GM19099 (cell line): ENCODE data around the gene PTCRA.

Source experiments
- POLR2A ChIP-seq: IDR thresholded peaks from 3 replicates; pipeline ENCODE4 v1.6.1; 2011; ENCODE audit warnings: low read depth; ENCODE audit not compliant: insufficient read length; ENCODE audit errors: extremely low read depth

The PTCRA gene

GRCh38 chr6:42915732-42916131 lies at the start of gene PTCRA:
Gene PTCRA (plus strand): TSS chr6:42916053. CDS start chr6:42916070, 17 bp downstream.
- TF ChIP-seq POLR2A = no peak

GRCh38 chr6:42870145-42870936 lies 45.5 kb upstream of the PTCRA start:
- TF ChIP-seq POLR2A = no peak

- TF ChIP-seq POLR2A = no peak
Measured at GRCh38 chr6:42871711-42872110, 44.1 kb upstream of the PTCRA start.

- no peak for TF ChIP-seq POLR2A
Measured at GRCh38 chr6:42873313-42873712, 42.5 kb upstream of the PTCRA start.

- no peak for TF ChIP-seq POLR2A
Measured at GRCh38 chr6:42877695-42878094, 38.2 kb upstream of the PTCRA start.

- TF ChIP-seq POLR2A = peak; percentile 86
Measured at GRCh38 chr6:42879372-42880239, 36.2 kb upstream of the PTCRA start, which contains the start of gene RPL7L1. Gene RPL7L1 (plus strand): TSS chr6:42879616. CDS start chr6:42879911, 295 bp downstream.

- TF ChIP-seq POLR2A = no peak
Measured at GRCh38 chr6:42885702-42886101, 30.2 kb upstream of the PTCRA start.

GRCh38 chr6:42889815-42890214 lies 26.0 kb upstream of the PTCRA start:
- TF ChIP-seq POLR2A = no peak

- peak; percentile 97 for TF ChIP-seq POLR2A
Measured at GRCh38 chr6:42890311-42891198, 25.3 kb upstream of the PTCRA start.

- no peak for TF ChIP-seq POLR2A
Measured at GRCh38 chr6:42891199-42891722, 24.6 kb upstream of the PTCRA start.

- TF ChIP-seq POLR2A = no peak
Measured at GRCh38 chr6:42896178-42896719, 19.6 kb upstream of the PTCRA start.

- no peak for TF ChIP-seq POLR2A
Measured at GRCh38 chr6:42898891-42899361, 16.9 kb upstream of the PTCRA start.

GRCh38 chr6:42899871-42900270 lies 16.0 kb upstream of the PTCRA start:
- TF ChIP-seq POLR2A = no peak

GRCh38 chr6:42901538-42901957 lies 14.3 kb upstream of the PTCRA start:
- TF ChIP-seq POLR2A = no peak
